Dedifferentiated amniotic fluid mesenchymal stem cell (primary cell): Measurements from ENCODE around the gene KRTAP10-1.
"Not testable (repeated sequence)": the region's sequence is repeated elsewhere in the genome, so short reads cannot be mapped to it uniquely, and the experiment has no call there.

Experiments used
- DNase-seq: peaks from one replicate; pipeline ENCODE4 v3.0.0-alpha.2; 2016; ENCODE audit errors: extremely low spot score

Gene KRTAP10-1, protein sequence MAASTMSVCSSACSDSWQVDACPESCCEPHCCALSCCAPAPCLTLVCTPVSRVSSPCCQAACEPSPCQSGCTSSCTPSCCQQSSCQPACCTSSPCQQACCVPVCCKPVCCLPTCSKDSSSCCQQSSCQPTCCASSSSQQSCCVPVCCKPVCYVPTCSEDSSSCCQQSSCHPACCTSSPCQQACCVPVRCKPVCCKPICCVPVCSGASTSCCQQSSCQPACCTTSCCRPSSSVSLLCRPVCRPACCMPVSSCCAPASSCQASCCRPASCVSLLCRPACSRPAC

GRCh38 chr21:44539991-44540666 is at the start of gene KRTAP10-1:
Gene KRTAP10-1 (minus strand): TSS chr21:44540195. CDS start chr21:44540150, 45 bp downstream.
- DNase-seq = no peak

GRCh38 chr21:44589094-44589493 is 49.1 kb upstream of the KRTAP10-1 start:
- no peak for DNase-seq

GRCh38 chr21:44585892-44586291 is 45.9 kb upstream of the KRTAP10-1 start:
- no peak for DNase-seq

DNA sequence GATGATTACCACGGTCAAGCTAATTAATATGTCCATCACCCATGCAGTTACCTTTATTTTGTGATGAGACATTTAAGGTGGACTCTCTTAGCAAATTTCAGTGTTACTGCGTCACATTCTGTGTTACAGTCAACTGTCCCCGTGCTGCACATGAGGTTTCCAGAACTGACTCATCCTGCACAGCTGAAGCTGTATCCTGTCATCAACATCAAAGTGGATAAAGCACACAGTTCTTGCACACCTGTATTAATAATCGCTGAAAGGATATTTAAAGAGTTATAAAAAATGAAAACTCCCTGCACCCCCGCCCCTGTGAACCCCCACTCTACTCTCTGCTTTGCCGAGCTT is 43.8 kb upstream of the KRTAP10-1 start:
- DNase-seq = no peak

DNA sequence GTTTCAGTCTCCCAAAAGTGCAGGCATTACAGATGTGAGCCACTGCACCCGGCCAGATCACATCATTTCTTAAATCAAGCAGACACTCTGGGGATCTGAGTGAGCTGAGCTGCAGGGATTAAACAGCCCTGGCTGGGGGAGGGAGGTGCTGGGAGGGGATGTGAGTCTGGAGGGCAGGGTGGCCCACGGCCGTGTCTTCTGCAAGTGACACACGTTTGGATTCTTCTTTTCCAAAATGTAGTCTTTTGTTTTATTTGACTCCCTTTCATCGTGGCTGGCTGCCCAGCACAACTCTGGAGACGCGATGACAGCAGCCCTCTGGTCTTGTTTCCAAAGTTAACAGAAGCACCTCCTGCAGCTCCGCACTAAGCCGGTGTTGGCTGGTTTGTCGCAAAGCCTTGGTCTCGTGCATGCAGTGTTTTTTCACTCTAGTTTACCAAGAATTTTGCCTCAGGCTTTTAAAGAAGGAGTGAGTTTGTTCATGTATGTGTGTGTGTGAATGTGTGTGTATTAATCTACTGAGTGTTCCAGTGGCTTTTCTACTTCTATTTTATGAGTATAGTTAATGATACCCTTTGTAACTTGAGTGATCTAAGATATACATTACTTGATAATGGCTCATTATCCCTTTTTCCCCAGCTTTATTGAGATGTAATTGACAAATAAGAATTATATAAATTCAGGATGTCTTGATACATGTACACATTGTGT is 43.2 kb upstream of the KRTAP10-1 start:
- DNase-seq = no peak

DNA sequence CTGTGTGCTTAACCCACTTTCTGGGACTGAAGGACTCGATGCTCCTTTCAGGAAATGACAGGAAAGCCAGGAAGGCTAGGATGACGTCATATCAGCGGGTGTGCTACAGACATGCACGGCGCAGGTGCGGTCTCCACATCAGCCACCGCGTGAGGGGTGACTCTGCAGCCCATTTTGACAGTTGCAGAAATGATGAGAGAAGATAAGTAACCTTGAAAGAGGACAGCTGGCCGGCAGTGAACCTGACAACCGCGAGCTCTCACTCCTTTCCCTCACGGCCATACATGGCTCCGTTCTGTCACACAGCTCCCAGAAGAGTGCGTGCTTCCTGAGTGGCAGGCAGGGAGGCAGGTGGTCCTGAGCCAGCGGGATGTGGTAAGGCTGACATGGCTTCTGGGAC is 42.1 kb upstream of the KRTAP10-1 start:
- DNase-seq = no peak

DNA sequence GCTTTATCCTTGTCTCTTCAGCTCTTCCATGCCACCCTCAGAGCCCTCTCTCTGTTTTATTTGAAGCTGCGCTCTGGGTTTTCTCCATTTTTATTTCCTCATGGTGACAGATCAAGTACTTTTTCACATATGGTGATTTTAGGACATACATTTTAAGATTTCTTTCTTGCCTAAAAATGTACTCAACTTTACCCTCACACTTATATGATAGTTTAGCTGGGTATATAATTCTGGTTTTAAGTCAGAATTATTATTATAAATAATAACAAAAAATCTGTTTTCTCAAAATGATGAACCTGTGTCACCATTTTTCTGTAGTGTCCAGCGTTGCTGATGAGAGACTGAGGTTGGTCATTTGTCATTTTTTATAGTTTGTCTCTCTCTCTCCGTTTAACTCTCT is 41.2 kb upstream of the KRTAP10-1 start:
- DNase-seq = no peak

DNA sequence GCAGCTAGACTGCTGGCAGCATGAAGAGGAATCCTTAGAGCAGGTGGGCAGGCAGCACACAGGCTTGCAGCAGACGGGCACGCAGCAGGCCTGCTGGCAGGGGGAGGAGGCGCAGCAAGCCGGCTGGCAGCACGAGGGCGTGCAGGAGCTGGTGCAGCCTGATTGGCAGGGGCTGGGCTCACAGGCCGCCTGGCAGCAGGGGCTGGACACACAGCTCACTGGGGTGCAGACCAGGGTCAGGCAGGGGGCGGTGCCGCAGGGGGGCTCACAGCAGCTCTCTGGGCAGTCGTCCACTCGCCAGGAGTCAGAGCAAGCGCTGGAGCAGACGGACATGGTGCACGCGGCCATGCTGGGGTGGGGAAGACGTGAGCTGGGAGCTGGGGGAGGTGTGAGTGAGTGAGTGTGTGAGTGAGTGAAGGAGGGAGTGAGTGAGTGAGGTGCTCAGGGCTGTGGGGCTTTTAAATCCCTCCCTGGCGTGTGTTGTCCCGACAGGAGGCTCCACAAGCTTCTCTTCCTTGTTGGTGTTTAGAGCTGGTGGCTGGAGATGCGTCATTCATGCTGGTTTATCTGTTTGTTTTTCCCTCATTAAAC is 40.3 kb upstream of the KRTAP10-1 start, which contains the start of gene KRTAP10-5:
Gene KRTAP10-5, minus strand, starts transcription at position 374 of the 591 bp plus-strand sequence. Its CDS starts 26 bp downstream, at position 348.
- not testable (repeated sequence) for DNase-seq

DNA sequence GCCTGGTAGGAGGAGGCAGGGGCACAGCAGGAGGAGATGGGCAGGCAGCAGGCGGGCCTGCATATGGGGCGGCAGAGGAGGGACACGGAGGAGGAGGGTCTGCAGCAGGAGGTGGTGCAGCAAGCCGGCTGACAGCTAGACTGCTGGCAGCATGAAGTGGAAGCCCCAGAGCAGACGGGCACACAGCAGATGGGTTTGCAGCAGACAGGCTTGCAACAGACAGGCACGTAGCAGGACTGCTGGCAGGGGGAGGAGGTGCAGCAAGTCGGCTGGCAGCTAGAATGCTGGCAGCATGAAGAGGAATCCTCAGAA is 39.8 kb upstream of the KRTAP10-1 start:
- DNase-seq = no peak

DNA sequence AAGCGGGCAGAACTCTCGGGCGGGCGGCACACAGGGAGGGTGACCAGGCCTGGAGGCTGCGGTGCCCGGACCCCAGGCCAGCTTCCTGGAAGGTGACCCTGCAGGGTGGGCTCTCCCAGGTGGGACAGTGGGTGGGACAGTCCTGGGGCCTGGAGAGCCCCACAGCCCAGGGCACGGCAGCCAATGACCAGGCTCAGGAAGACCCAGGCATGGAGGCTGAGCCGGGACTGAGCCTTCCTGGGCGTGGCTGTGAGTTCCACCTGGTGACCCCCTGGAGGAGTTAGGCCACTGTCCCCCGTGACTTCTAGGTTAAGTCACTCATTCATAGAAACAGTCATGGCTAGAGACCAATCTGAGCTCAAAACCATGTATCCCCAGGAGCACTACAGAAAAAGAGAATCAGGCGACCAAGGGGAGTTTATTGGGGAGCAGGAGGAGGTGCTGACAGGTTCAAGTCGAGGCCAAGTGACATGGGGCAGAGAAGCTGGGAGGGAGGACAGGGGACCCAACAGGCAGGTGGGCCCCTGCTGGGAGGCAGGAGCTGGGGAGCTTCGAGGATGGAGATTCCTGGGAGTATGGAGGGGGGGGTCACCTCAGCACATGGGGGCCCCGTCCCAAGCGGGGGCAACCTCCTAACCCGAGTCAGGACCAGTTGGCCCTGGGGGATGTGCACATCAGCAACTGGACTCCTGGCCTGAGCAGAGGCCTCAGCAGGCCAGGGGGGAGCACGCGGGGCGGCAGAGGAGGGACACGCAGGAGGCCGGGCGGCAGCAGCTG is 39.2 kb upstream of the KRTAP10-1 start:
- DNase-seq = no peak

DNA sequence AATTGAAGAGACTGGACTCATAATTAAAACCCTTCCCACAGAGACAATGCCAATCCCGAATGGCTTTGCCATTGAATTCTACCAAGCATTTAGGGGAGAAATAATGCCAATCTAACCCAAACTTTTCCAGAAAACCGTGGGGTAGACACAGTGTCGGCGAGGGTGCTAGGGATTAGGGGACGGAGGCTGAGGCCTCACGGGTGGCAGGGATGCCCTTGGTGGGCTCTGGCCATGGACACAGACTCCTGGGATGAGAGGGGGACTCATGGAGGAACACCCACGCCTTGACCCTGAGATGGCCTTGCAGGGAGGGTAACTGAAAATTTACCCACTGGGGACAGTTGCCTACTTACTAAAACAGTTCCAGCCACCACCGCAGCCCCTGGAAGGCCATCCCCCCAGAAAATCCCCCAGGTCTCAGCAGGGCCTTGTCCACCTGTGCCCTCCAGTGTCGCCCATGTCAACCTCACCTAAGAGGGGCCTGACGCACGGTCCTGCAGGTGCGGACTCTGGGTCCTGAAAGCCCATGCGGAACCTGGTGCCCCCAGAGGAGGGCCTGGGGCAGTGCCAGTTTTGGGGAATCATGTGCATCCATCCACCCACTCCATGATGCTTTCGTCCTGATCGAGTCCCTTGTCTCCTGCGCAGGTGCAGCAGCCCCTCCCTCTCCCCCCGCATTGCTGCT is 38.5 kb upstream of the KRTAP10-1 start:
- no peak for DNase-seq

DNA sequence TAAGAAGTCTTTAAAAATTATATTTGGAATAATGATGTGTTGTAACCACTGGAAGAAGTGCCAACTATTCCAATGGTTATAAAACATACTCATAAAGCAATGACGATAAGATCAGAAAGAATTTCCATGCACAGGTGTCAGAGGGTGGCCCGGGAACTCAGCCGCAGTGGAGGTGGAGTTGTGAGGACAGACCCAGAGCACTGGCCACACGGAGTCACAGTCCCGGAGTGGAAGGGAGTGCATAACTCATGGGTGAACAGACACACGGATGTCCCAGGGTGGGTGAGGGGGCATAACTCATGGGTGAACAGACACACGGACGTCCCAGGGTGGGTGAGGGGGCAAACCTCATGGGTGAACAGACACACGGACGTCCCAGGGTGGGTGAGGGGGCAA is 36.0 kb upstream of the KRTAP10-1 start:
- no peak for DNase-seq

DNA sequence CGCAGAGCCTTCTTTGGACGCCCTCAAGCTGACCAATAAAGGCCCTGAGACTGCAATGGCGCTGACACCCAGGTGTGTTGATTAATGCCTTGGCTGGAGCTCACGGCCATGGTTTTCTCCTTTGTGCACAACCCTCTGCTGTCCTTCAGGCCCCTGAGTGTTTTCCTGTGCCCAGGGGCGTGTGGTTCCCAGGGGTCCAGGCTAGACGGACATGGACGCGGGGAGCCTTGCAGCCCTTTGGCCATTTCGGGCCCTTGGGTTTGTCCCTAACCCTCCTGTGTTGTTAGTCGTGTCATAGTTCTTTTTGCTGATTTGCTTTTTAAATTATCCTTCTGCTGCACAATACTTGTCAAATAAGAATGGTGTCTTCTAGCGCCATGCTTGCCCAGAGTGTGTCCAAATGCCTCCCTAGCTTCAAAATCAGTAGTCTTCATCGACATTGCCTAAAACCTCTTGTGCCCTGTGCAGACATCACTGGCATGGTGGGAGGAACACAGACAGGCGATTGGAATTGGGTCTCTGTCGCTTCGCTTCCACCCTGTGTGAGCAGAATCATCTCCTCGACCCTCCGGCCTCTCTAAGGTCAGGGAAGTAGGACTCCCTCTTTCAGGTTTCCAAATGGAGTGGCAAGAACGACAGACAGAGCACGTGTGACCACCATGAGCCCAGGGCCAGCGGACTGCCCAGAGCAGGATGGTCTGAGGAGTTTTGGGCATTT is 35.5 kb upstream of the KRTAP10-1 start:
- no peak for DNase-seq

GRCh38 chr21:44574457-44575306 is 34.7 kb upstream of the KRTAP10-1 start:
- no peak for DNase-seq

GRCh38 chr21:44573630-44574456 is 33.8 kb upstream of the KRTAP10-1 start, which contains the start of gene KRTAP10-4:
Gene KRTAP10-4 (plus strand): TSS chr21:44573729. CDS start chr21:44573759, 30 bp downstream.
- not testable (repeated sequence) for DNase-seq

DNA sequence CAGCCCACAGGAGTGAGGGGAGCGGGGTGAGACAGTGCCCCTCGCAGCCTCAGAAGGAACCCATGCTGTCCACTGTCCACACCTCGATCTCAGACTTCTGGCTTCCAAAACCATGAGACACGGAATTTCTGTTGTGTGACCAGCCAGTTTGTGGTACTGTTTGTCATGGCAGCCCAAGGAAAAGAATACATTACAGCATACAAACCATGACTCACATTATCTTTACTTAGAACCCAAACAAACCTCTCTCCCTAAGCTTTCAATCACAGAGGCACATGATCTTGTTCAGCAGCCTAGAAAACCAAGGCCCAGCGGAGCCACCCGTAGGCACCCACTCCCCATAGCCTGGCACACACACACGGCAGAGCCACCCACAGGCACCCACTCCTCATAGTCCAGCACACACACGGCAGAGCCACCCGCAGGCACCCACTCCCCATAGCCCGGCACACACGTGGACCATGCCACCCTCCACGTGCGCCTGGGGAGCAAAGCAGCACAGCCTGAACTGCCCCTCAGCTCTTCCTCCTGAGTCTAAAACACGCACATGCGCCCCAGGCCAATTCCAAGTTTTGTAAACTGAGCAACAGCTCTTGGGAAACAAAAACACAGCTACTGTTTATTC is 33.1 kb upstream of the KRTAP10-1 start:
- DNase-seq = no peak

GRCh38 chr21:44571844-44572782 is 32.1 kb upstream of the KRTAP10-1 start:
- no peak for DNase-seq
